ENCODE measurements around the gene RSPO1. TPM values are rescaled to one million over a fixed set of nuclear protein-coding genes. Genes with fewer than 3 reads are reported as not detected.

Gene RSPO1
- total and polyA plus RNA-seq, 2 of the 13 experiments (the other 11 are each of a cell fraction or from before 2014, with no cell fraction given): not detected

- no peak for TF ChIP-seq ZBTB14 (CRISPR knock-in tag; IDR thresholded peaks at IDR 0.05)
- TF ChIP-seq ZNF883 (CRISPR knock-in tag; IDR thresholded peaks at IDR 0.05; ENCODE audit: not compliant biosample characterization): no peak
- no peak for TF ChIP-seq ZNF768 (CRISPR knock-in tag; IDR thresholded peaks at IDR 0.05)
- no peak for TF ChIP-seq ZNF619 (CRISPR knock-in tag; IDR thresholded peaks at IDR 0.05)
- TF ChIP-seq, protein P1, sequence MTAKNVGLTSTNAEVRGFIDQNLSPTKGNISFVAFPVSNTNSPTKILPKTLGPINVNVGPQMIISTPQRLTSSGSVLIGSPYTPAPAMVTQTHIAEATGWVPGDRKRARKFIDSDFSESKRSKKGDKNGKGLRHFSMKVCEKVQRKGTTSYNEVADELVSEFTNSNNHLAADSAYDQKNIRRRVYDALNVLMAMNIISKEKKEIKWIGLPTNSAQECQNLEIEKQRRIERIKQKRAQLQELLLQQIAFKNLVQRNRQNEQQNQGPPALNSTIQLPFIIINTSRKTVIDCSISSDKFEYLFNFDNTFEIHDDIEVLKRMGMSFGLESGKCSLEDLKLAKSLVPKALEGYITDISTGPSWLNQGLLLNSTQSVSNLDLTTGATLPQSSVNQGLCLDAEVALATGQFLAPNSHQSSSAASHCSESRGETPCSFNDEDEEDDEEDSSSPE (CRISPR knock-in tag; IDR thresholded peaks at IDR 0.05): no peak
- TF ChIP-seq ZZZ3 (CRISPR knock-in tag; IDR thresholded peaks at IDR 0.05; ENCODE audit: borderline replicate concordance): no peak
- no peak for TF ChIP-seq JARID2 (CRISPR knock-in tag; IDR thresholded peaks at IDR 0.05; ENCODE audit: insufficient replicate concordance)
- TF ChIP-seq CENPBD1 (CRISPR knock-in tag; IDR thresholded peaks at IDR 0.05; ENCODE audit: borderline replicate concordance, low read depth): no peak
Measured at GRCh38 chr1:37656881-37657280, 22.2 kb upstream of the RSPO1 start (continued).

DNA sequence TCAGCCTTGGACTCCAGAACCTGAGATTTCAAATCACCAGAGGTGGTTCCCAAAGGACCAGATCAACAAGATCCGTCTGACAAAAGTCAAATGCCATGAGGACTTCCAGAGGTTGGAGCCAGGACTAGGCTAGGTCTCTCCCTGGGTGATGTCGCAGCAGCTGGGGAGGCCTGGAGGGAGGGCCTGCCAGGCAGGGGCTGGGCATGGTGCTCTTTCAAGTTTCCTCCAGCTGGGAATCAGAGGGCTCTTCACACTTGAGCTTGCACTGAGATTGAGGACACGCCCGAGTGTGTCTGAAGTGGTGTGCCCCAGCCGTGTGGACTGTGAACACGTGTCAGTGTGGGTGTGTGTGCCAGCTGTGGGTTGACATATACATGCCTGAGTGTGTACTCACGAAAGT is 21.3 kb upstream of the RSPO1 start:
- in situ Hi-C loops (cut with HindIII; ENCODE audit: extremely low pct_ligation_motif_present, low pct_unique_long_range_greater_than_20kb): no loop called here
- no peak overlapping the region for H3K27ac ChIP-seq (ENCODE audit: extremely low read length, insufficient read depth, low read length)
- intact Hi-C loops (cut with micrococcal nuclease; ENCODE audit: unreplicated experiment): no loop called here
- 46% methylated on average over 7 of the region's 7 CpGs for WGBS (ENCODE audit: low lambda C conversion rate)
- H4K20me1 ChIP-seq (ENCODE audit: insufficient read depth, low read length): 0 out of 2 replicates have a peak, but pooled peaks cover 4% of the 10 kb centered on the region
- no peaks in the 10 kb centered on the region for H3K36me3 ChIP-seq (replicated peaks in 1 of 2; ENCODE audit: control insufficient read depth in 1 of 2, insufficient read depth in 2 of 2, low read length in 2 of 2)
- no peaks in the 10 kb centered on the region for H3K79me2 ChIP-seq (ENCODE audit: insufficient read depth, low read length)
- CTCF ChIA-PET (ENCODE audit: low intra/inter-chr PET ratio, low total read pairs): no interaction called here
- BruUV-seq (replicated peaks): no TSS peak
- no peak overlapping the region for H3K4me3 ChIP-seq (replicated peaks in 1 of 3; ENCODE audit: insufficient read depth in 1 of 3, low read depth in 2 of 3, low read length in 3 of 3)
- DNase-seq (ENCODE audit: low spot score) (no peak), FAIRE-seq (no peak), ATAC-seq (no peak)
- no peaks in the 10 kb centered on the region for H3K9me3 ChIP-seq (ENCODE audit: low read length)
- peaks cover 1 to 26% of the 10 kb centered on the region in 2 experiments; a peak in 4 of 5 replicates for H3K27me3 ChIP-seq (ENCODE audit: control insufficient read depth in 1 of 2, insufficient read depth in 2 of 2, low read length in 2 of 2)
- H3K9ac ChIP-seq (ENCODE audit: insufficient read depth, low read depth, low read length): no peak overlapping the region
- POLR2A ChIA-PET: no interaction called here
- peaks cover 36% of the 10 kb centered on the region for H3K4me1 ChIP-seq (ENCODE audit: insufficient read depth, low read length)
- H3K4me2 ChIP-seq (ENCODE audit: low read depth, low read length): no peak overlapping the region
- H2AFZ ChIP-seq (ENCODE audit: low read length): no peak overlapping the region
- TF ChIP-seq EHMT2 (IDR thresholded peaks at IDR 0.05; ENCODE audit: borderline replicate concordance, low read depth, low read length): no peak
- TF ChIP-seq, protein P2, sequence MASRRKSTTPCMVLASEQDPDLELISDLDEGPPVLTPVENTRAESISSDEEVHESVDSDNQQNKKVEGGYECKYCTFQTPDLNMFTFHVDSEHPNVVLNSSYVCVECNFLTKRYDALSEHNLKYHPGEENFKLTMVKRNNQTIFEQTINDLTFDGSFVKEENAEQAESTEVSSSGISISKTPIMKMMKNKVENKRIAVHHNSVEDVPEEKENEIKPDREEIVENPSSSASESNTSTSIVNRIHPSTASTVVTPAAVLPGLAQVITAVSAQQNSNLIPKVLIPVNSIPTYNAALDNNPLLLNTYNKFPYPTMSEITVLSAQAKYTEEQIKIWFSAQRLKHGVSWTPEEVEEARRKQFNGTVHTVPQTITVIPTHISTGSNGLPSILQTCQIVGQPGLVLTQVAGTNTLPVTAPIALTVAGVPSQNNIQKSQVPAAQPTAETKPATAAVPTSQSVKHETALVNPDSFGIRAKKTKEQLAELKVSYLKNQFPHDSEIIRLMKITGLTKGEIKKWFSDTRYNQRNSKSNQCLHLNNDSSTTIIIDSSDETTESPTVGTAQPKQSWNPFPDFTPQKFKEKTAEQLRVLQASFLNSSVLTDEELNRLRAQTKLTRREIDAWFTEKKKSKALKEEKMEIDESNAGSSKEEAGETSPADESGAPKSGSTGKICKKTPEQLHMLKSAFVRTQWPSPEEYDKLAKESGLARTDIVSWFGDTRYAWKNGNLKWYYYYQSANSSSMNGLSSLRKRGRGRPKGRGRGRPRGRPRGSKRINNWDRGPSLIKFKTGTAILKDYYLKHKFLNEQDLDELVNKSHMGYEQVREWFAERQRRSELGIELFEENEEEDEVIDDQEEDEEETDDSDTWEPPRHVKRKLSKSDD (CRISPR knock-in tag; IDR thresholded peaks at IDR 0.05; ENCODE audit: low read depth): no peak
- TF ChIP-seq ZNF329 (CRISPR knock-in tag; IDR thresholded peaks at IDR 0.05; ENCODE audit: low read depth): no peak
- no peak for TF ChIP-seq SUZ12 (IDR thresholded peaks at IDR 0.05; ENCODE audit: low read depth, low read length)
- no peak for TF ChIP-seq SOX6 (IDR thresholded peaks at IDR 0.05)
- TF ChIP-seq SOX6 (CRISPR knock-in tag; IDR thresholded peaks at IDR 0.05): no peak
- no peak for TF ChIP-seq TEAD2 (CRISPR knock-in tag; IDR thresholded peaks at IDR 0.05)
- no peak for TF ChIP-seq ZSCAN22 (CRISPR knock-in tag; IDR thresholded peaks at IDR 0.05)
- TF ChIP-seq HDAC2 (CRISPR knock-in tag; IDR thresholded peaks at IDR 0.05): no peak
- no peak for TF ChIP-seq ZSCAN31 (CRISPR knock-in tag; IDR thresholded peaks at IDR 0.05; ENCODE audit: low read depth)
- TF ChIP-seq ZNF878 (CRISPR knock-in tag; IDR thresholded peaks at IDR 0.05): no peak
